NCI-H524 treated with DMSO at 0.1 percent for 48 hours (cell line): ENCODE measurements around the gene TXLNA.

Experiments
- DNase-seq: peaks from one replicate; lab custom pipeline; 2025; lab: John Stamatoyannopoulos, UW

Gene TXLNA

GRCh38 chr1:32184650-32185049, 5.2 kb downstream of the TXLNA start:
- no peak for DNase-seq

DNA sequence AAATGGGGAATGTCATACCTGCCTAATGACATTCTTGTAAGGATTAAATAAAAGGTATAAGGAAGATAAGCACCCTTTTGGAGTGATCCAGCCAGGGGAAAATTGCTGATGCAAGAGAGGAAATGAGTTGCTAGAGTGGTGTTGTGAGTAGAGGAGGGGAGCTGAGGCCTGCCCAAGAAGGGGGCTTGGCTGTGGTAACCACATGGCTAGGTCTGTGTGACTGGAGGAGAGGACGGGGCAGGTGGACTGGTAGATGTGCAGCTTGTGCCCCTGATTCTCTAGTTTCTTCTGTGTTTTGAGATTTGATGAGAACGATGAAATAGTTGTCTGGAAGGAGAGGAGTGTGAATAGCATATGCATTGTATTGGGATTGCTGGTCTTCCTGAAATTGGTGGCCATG, 6.6 kb downstream of the TXLNA start:
- DNase-seq: no peak

DNA sequence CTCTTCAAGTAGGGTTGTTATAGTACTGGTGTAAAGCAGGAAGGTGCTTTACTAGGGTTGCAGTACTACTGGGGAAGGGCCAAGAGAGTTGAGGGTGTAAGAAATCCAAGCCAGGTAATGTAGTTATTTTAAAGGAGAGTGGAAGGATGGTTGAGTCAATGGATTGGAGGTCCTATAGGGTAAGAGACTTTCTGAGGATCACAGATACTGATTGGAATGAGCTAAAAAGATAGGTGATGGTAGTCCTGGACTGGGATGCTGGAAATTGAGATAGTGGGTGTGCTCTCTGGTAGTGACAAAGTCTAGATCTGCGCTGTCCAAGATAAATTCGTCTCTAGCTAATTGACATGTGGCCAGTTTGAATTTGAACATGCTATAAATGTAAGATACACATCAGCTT, 7.0 kb downstream of the TXLNA start:
- no peak for DNase-seq

- no peak for DNase-seq
Measured at GRCh38 chr1:32187850-32188249, 8.4 kb downstream of the TXLNA start.

DNA sequence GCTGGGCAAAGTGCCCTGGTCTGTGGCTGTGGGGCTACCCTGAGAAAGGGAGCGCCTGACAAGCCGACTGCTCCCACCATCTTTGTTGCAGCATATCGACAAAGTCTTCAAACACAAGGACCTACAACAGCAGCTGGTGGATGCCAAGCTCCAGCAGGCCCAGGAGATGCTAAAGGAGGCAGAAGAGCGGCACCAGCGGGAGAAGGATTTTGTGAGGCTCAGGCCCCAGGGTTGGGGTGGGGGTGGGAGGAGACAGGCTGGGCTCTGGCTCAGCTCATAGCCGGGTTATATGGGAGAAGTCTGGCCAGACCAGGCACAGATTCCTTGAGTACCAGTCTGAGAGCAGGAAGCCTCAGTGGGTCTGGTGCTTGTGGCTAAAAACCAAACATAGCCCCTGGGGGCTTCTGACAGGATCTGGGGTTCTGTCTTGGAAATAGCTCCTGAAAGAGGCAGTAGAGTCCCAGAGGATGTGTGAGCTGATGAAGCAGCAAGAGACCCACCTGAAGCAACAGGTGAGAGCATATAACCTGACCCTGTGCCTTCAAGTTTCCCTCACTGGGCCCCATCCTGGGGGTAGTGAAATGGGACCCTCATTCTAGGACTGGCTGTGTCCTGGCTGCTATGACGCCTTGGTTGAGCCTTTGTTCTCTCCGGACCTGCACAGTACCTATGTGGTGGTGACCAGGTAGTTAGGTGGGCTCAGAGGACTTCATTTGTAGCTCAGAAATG, 12.9 kb downstream of the TXLNA start:
- no peak for DNase-seq

DNA sequence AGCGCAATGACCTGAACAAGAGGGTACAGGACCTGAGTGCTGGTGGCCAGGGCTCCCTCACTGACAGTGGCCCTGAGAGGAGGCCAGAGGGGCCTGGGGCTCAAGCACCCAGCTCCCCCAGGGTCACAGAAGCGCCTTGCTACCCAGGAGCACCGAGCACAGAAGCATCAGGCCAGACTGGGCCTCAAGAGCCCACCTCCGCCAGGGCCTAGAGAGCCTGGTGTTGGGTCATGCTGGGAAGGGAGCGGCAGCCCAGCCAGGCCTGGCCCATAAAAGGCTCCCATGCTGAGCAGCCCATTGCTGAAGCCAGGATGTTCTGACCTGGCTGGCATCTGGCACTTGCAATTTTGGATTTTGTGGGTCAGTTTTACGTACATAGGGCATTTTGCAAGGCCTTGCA, 15.5 kb downstream of the TXLNA start:
- DNase-seq: no peak

GRCh38 chr1:32195531-32195930, 16.1 kb downstream of the TXLNA start:
- no peak for DNase-seq

- no peak for DNase-seq
Measured at GRCh38 chr1:32195972-32196823, 16.7 kb downstream of the TXLNA start.

GRCh38 chr1:32197074-32197473, 17.6 kb downstream of the TXLNA start:
- no peak for DNase-seq

GRCh38 chr1:32197837-32198236, 18.4 kb downstream of the TXLNA start:
- DNase-seq: no peak

DNA sequence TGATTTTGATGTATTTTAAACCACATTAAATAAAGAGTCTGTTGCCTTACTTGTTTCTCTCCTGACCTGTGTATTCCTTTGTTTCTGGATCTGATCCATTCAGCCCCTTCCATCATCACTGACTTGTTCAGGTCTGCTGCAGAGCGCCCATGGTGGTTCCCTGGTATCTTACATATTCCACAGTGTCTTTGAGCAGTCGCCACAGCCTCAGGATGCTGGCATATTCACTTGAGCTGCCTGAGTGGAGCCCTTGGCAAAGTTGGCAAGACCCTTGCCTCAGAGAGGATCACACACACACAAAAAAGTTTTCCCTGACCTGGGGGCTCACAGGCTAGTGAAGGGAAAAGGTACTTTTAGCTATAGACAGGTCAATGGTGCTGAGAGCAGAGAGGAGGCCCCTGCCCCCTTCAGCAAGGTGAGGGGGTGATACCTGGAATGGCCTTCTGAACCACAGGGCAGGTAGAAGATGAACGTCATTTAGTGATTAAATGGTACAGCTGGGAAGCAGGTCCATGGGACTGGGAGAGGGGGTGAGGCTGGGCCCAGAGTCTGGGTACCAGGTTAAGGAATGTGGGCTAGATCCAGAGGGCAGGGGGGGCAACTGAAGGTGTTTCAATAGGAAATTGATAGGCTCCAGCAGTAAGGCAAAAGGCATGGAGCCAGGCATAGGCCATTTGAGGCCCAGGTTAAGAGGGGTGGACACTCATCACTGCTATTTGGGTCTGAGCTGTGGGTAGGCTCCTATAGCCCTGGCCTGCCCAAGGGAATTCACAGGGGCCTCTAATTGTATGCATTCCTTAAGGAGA, 19.0 kb downstream of the TXLNA start:
- DNase-seq: no peak

DNA sequence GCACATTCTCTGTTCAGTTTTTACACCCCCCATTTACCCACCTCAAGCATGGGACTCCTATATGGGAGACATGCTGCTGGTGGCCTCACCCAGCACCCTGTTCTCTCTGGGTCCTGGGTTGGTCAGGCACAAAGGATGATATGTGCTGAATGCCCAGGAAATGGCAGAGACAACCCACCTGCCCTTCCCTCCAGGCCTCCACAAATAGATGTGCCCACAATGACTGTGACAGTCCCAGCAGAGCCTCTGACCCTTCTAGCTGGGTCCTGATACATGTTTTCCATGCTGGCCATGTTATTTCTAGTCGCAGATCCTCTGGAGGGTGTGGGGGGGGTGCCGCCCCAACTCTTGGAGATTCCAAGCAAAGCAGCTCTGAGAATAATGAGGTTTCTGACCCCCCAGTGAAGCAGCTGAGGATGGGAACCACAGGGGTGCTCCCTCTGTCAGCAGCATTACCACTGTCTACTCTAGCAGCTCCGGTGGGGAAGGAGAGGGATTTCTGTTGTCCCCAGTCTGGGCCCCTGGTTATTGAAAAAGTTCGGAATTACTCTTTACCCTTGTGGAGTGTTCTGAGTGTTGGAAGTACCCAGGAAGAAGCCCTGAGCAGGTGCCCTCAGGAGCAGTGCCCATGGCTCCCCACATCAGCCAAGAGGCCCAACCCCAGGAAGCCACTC, 19.7 kb downstream of the TXLNA start:
- DNase-seq: no peak

- no peak for DNase-seq
Measured at GRCh38 chr1:32199717-32200072, 20.2 kb downstream of the TXLNA start.

GRCh38 chr1:32200226-32201010, 20.9 kb downstream of the TXLNA start, which contains the start of gene CCDC28B:
Gene CCDC28B (plus strand): TSS chr1:32200595. CDS start chr1:32201936, 1,341 bp downstream.
- peak; percentile 10 for DNase-seq

- no peak for DNase-seq
Measured at GRCh38 chr1:32201011-32201855, 21.8 kb downstream of the TXLNA start.

GRCh38 chr1:32204943-32205361, 25.5 kb downstream of the TXLNA start:
- DNase-seq: no peak

- peak; percentile 41 for DNase-seq
Measured at GRCh38 chr1:32205401-32206370, 26.2 kb downstream of the TXLNA start, which contains the start of gene IQCC. Gene IQCC (plus strand): TSS chr1:32205671. CDS start chr1:32205682, 11 bp downstream.

DNA sequence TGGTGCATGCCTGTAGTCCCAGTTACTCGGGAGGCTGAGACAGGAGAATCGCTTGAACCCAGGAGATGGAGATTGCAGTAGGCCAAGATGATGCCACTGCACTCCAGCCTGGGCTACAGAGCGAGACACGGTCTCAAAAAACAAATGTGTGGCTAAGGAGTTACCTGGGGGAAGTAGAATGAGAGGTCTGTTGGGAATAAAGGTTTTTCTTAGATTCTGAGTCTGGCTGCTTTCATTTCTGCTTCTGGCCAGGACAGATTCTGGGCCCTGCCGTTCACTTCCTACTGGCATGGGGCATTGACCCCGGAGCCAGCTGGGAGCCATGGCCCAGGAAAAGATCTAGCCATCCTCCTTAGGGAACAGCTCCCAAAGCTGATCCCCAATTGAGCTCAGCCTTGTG, 29.0 kb downstream of the TXLNA start:
- no peak for DNase-seq

- DNase-seq: peak; percentile 69
Measured at GRCh38 chr1:32208891-32209328, 29.4 kb downstream of the TXLNA start, which contains the start of gene DCDC2B. Gene DCDC2B (plus strand): TSS chr1:32209089. CDS start chr1:32209094, 5 bp downstream.
